Ishikawa (cell line): ENCODE data around the gene RAD51B.

ENCODE experiments used
- EP300 ChIP-seq: IDR thresholded peaks from 2 replicates; pipeline ENCODE4 v1.6.1; 2012; ENCODE audit warnings: borderline replicate concordance
- TCF12 ChIP-seq: IDR thresholded peaks from 2 replicates; pipeline ENCODE4 v1.6.1; 2012; ENCODE audit warnings: low read depth

DNA sequence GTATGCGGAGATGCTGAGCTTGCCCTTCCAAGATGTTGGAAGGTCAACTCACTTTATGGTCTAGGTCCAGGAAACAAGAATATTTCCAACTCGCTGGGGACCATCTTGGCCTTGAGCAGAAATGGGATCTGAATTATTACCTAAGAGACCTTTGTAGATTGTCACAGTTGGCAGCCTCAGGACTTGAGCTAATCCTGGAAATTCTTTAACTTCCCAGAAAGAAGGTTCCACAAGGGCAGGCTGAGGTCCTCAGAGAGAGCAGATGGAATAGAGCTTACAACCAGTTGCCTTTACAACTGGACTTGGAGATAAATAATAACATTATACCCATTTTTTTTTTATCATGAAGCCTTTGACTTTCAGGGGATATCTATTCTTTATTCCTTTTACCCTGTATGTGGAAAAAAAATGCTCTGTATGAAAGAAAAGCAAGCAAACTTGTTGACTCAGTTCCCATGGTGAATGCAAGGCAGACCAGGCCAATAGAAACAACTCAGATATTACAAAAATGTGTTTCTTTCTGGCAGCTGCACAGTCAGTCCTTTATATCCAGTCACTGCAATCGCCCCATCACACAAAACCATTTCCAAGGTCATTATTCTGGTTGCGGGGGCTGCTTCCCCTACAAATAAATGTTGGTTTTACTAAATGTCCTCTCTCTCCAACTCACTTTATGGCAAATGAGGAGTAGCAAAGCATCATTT lies 571.9 kb downstream of the RAD51B start:
- no peak for TF ChIP-seq TCF12
- no peak for TF ChIP-seq EP300
